ENCODE measurements around the gene NEUROD2.

The NEUROD2 gene

GRCh38 chr17:39618246-39618913 is 10.7 kb upstream of the NEUROD2 start:
- no peak for DNase-seq

GRCh38 chr17:39617446-39618245 is 9.9 kb upstream of the NEUROD2 start:
- DNase-seq = no peak

GRCh38 chr17:39617100-39617445 is 9.4 kb upstream of the NEUROD2 start:
- no peak for DNase-seq

- DNase-seq = no peak
Measured at GRCh38 chr17:39615434-39615833, 7.7 kb upstream of the NEUROD2 start.

GRCh38 chr17:39614545-39615157 is 6.9 kb upstream of the NEUROD2 start:
- no peak for DNase-seq

- DNase-seq = no peak
Measured at GRCh38 chr17:39612935-39613464, 5.3 kb upstream of the NEUROD2 start.

GRCh38 chr17:39612291-39612894 is 4.7 kb upstream of the NEUROD2 start:
- no peak for DNase-seq

GRCh38 chr17:39611401-39612112 is 3.8 kb upstream of the NEUROD2 start:
- DNase-seq = no peak

GRCh38 chr17:39609416-39610025 is 1.8 kb upstream of the NEUROD2 start:
- DNase-seq = no peak

GRCh38 chr17:39608142-39608981 is 642 bp upstream of the NEUROD2 start:
- no peak for DNase-seq

GRCh38 chr17:39607057-39607850 is 466 bp downstream of the NEUROD2 start:
- no peak for DNase-seq

- no peak for DNase-seq
Measured at GRCh38 chr17:39606434-39607056, 1.2 kb downstream of the NEUROD2 start.

- no peak for DNase-seq
Measured at GRCh38 chr17:39605492-39606433, 2.0 kb downstream of the NEUROD2 start.

- DNase-seq = no peak
Measured at GRCh38 chr17:39604911-39605491, 2.7 kb downstream of the NEUROD2 start.

GRCh38 chr17:39603304-39604016 is 4.3 kb downstream of the NEUROD2 start:
- no peak for DNase-seq

- no peak for DNase-seq
Measured at GRCh38 chr17:39602533-39603303, 5.0 kb downstream of the NEUROD2 start.
